DMS53 treated with DMSO at 0.1 percent for 48 hours (cell line): ENCODE data around the gene PGBD5.

Experiments
- DNase-seq: peaks from one replicate; lab custom pipeline; 2025; ENCODE audit not compliant: unreplicated experiment; lab: John Stamatoyannopoulos, UW

The PGBD5 gene

GRCh38 chr1:230351514-230351913 lies 74.6 kb downstream of the PGBD5 start:
- no peak for DNase-seq

- DNase-seq = no peak
These were observed 75.8 kb downstream of the PGBD5 start for GRCh38 chr1:230350208-230350921.

DNA sequence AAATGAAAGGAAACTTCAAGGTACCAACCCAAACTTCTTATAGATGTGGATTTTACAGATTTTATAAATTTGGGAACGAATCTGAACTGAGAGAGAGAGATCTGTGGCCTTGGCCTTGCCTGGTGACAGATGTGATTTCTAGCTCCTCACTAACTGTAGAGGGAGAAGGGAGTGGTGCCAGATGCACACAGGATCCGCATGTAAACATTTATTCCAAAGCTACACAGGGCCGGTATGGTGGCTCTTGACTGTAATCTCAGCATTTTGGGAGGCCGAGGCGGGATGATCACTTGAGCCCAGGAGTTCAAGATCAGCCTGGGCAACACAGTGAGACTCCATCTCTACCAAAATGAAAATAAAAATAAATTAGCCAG lies 77.1 kb downstream of the PGBD5 start:
- DNase-seq = no peak

DNA sequence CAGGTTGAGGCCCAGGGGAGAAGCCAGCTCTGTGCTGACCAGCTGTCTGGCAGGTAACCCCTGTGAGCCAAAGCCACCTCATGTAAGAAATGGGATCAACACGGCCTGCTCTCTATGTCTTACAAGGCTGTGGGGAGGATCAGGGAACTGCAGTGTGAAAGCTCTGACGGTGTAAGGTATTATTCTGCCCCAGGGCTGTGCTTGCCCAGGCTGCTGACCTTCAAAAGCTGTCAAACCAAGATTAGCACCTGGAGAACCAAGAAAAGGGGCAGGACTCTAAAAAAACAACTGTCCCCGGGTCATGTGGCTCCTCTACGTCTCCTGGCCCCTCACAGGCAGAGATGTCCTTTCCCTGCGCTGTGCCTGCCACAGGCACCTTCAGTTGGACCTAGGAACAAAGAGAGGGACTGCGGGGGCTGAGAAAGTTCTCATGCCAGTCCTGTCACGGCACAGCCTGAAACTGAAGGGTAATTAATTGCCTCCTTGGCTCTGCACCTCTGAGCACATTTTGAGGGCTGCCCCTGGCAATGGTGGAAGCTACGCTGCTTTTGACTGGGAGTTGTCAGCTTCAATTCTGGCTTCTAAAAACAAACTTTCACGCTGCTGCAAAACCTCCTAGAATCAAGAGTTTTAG lies 77.6 kb downstream of the PGBD5 start:
- DNase-seq = no peak

- DNase-seq = no peak
These were observed 78.2 kb downstream of the PGBD5 start for GRCh38 chr1:230347896-230348295.

DNA sequence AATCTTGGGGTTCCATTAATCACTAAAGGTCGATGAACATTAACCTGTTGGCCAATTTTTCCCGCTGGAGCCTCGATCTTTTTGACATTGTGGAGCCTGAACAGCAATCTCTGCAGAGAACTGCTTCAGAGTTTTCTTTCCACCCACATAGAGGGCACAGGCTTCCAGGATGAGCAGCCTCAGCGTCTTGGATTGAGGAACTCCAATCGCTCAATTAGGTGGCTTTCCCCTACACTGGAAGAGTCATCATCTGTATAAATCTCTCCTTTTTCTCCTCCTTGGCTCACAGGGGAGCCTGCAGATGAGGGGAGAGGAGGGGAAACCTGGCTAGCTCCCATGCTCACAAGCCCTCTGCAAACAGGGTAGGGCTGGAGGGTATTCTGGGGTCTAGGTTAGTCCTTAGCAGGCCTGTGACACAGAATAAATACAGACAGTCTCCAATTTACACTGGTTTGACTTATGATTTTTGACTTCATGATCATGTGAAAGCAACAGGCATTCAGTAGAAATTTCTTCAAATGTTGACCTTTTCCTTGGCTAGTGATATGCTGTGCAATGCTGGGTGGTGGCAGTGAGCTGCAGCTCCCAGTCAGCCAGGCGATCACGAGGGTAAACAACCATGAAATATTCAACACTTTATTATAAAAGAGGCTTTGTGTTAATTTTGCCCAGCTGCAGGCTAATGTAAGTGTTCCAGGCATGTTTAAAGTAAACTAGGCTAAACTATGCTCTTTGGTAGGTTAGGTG lies 80.8 kb downstream of the PGBD5 start:
- DNase-seq = no peak

GRCh38 chr1:230342699-230343098 lies 83.4 kb downstream of the PGBD5 start:
- no peak for DNase-seq

DNA sequence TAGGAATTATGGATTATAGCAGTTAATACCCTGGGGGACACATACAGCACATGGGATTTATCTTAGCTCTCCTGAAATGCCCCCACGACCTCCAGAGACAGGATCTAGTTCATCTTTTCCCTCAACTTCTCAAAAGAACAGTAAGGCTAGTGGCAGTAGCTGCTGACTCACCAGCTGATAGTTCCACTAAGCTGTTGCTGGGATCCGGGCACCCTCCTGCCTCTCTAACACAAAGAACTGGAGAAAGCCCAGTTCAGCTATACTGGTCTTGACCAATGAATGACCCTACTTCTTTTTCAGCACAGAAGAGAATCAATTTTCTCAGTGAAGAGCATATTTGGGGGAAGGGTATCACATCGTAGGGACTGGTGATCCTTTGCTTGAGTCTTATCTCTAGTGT lies 84.1 kb downstream of the PGBD5 start:
- DNase-seq = no peak

GRCh38 chr1:230341162-230341546 lies 85.0 kb downstream of the PGBD5 start:
- no peak for DNase-seq

DNA sequence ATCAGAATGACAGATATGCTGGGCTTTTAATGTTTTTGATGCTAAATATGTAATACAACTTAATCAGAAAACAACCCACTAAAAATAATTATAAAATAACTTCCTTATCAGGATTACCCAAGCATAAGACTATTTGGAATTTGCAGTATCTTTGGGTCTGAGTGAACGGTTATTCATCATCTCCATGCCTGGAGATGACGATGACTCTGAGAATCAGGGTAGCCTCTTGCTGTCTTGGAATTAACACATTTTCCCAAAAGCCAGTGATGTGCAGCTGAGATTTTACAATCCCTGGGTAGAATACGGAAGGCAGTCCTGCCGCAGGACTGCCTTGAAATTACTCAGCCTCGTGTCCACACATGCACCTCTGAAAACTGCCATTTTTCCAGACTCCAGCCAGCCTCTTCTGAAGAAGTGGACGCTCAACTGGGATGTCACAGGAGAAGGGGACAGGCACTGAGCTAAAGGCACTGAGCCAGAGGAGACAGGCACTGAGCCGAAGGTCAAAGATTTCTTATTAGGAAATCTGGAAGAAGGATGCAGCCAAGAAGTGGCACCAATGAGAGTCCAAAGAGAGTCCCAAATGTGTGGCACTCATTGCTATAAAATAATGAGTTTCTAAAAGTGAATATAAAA lies 85.5 kb downstream of the PGBD5 start:
- DNase-seq = no peak

DNA sequence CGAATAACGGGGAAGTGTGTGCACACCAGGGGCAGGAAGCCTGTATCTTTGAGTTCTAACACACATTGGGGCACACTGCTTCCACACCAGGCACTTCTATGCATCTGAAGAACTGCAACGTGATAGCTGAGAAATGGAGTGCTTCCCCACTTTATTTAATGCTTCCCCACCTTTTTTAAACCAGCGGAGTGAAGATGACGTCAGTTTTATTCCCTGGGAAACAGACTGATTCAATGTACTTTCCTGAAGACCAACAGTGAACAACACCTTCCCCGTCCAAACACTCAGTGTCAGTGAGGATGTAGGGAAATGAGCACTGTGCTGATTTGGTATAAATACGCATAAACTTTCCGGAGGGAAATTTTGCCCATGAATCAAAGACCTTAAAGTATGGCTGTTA lies 87.1 kb downstream of the PGBD5 start:
- DNase-seq = no peak

GRCh38 chr1:230337266-230337665 lies 88.9 kb downstream of the PGBD5 start:
- no peak for DNase-seq

DNA sequence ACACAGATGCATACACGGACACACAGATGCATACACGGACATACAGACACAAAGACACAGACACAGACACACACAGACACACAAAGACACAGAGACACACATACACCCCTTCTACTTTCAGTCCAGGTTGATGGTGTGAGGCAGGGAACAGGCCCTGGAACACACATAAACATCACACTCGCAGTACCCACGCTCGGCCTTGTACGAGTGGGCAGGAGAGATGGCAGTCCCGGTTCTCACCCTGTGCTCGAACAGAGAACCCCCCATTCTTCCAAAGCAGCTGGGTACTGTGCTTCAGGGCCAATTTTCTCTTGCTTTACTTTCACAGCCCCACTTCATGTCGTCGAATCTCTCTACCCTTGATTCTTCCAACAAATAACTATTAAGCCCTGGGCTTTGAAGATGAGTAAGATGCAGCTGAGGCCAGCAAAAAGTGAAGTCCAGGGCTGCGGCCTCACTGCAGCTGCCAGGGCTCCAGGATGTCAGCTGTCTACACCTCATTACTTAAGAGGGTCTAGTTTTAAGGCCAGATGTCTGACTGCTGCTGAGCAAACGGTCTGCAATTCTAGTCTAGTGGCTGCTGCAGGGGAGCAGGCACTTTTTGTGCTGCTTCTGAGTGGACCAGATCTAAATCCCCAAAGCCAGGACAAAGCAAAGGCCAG lies 90.1 kb downstream of the PGBD5 start:
- no peak for DNase-seq

DNA sequence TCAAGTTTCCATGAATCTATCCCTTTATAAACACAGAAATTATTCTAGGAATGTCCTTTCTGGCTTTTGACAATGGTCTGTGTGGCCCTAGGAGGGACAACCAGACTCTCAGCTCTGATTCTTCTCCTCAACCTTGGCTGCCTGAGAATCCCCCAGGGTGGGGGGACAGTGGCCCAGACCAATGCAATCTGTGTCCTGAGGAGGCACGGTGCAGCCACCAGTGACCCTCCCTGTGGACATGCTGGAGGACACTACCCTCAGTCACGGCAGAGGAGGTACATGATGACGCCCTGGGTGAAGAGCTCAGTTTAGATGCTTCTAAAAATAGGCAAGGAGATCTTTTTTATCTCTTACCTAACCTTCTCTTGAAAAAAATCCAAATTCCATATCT lies 91.7 kb downstream of the PGBD5 start:
- DNase-seq = no peak

DNA sequence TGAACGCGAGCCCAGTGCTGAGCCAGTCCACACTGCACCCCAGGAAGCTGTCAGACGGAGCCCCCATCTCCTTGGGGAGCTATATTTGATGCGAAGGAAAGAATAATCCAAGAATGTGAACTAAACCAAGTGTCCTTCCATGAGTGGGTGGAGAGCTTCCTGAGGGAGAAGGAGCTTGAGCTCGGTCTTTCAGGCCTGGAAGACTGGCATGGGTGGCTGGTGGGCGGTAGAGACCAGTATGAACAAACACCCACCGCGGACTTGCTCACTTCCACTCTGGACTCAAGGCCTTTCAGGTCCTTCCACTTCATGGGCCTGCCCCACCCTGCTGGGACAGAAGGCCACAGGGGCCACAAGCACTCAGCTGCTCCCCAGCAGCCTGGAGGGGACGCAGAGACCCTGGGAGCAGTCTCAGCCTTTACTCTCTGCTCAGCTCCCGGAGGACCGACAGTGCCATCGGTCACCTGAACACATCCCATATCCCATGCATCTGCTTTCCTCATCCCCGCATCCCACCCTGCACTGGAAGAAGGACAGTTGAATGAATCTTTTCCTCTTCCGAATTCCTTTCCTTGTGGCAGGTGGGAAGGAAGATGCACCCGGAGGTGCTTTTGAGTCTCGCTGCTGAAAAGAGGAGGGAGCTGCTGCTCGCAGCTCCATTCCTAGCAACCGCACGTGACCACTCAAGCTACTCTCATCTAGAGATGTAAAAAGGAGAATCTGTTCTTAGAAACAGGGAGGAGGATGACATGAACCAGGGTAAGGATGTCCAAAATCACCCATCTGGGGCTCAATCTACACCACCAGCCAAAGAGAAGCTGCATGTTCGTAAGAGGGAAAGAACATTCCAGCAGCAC lies 92.3 kb downstream of the PGBD5 start:
- no peak for DNase-seq

GRCh38 chr1:230332575-230333066 lies 93.5 kb downstream of the PGBD5 start:
- DNase-seq = no peak

- no peak for DNase-seq
These were observed 94.1 kb downstream of the PGBD5 start for GRCh38 chr1:230332061-230332460.

- no peak for DNase-seq
These were observed 96.0 kb downstream of the PGBD5 start for GRCh38 chr1:230330157-230330556.

DNA sequence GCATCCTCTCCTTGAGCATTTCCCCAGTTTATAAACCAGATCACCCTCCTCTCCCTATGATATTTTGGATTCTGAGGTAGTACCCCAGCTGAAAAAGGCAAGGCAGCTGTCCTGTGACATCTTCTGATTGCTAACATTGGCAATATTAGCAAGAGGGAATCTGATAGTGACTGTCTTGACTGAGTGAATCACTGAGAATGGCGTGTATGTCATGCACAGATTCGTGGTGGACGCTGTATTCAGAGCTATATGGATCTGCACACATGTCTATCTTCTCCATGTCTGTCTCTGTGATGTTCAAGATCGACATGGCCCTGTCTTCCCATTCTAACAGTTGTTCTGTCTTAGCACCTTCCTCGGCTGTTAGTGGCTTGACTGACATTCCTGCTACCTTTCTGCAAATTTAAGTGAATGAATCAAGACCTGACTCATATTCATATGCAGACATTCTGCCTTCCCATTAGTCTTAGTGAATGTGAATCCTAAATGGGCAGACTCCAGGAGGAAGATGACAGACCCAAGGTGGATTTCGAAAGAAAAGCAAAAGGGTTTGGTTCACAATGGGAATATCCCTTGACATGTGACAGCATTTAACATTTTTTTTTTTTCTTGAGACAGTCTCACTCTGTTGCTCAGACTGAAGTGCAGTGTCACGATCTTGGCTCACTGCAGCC lies 97.7 kb downstream of the PGBD5 start:
- DNase-seq = no peak

DNA sequence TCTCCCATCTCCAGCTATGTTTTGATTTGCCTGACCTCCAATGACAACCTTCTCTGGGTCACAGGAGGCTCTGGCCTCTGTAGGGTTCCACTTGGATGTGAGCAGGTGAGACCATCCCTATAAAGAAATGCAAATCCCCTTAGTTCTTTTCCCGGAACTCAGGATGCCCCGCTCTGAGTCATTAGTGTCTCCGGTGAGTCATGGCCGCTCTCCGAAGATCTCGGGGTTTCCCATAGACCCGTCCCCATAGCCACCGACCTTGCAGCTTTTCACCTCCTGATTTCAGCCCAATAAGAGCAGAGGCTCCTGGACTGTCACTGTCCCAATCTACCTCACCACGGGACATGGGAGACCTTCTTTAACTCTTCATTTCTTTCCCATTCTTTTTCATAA lies 98.2 kb downstream of the PGBD5 start:
- DNase-seq = no peak
